Transverse colon (tissue), 4 donors: ENCODE measurements around the gene SLC24A3.

Source experiments
- CTCF ChIP-seq, 5 experiments: fragments of 200-600 bp in 3 of 5; fragments of 450-650 bp in 2 of 5; sonication (generic) in 3 of 5; IDR thresholded peaks; 1 replicate in 2 of 5; 2 replicates in 3 of 5; pipeline ENCODE4 v1.5.1; 2016 to 2017; ENCODE audit warnings: antibody characterized with exemption in 5 of 5, inconsistent platforms in 3 of 5, mild to moderate bottlenecking in 2 of 5, moderate library complexity in 1 of 5
- POLR2A ChIP-seq: fragments of 450-650 bp; IDR thresholded peaks from one replicate; pipeline ENCODE4 v1.6.1; 2016; ENCODE audit warnings: antibody characterized with exemption, mild to moderate bottlenecking, moderate library complexity
- POLR2AphosphoS5 ChIP-seq, 3 donors: sonication (generic); formaldehyde crosslinking; IDR thresholded peaks; one replicate each; pipeline ENCODE4 v1.6.1; 2016; ENCODE audit warnings: antibody characterized with exemption in 3 of 3

- no peak for TF ChIP-seq CTCF (IDR thresholded peaks at IDR 0.05)
- TF ChIP-seq POLR2A, result no peak
- TF ChIP-seq POLR2AphosphoS5 (IDR thresholded peaks at IDR 0.05), result peak in 1 of 3 donors; percentile 34
Measured at GRCh38 chr20:19210391-19211155, 1.9 kb upstream of the SLC24A3 start.
